ENCODE results near the gene APOL1.
"Not testable (repeated sequence)": the region's sequence is repeated elsewhere in the genome, so short reads cannot be mapped to it uniquely, and the experiment has no call there.

The APOL1 gene

DNA sequence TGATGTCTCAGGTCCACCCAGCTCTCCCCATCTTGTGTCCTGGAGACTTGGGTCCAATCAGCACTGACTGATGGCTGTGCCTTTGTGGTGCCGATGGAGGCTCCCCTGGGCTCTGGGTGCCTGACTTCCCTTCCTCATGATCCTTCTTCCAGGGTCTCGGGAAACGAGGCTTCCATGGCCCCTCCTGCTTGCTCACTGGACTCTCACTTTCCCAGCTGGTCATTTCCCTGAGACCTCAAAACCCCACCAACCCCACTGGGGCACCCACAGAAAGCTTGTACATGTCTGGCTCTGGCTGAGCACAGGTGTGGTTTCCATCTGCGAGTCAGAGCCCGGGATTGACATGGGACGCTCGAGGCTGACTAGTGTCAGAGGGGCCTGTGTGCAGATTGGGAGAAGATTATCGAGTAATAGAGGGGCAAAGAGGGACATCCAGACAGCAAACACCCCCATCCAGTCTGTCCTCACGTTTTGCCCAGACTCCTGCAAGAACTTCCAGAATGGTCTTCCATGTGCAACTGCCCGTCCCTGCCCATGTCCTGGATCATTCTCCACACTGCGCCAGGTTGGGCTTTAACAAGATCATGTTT is 15.1 kb downstream of the APOL1 start:
- H3K9me3 ChIP-seq (ENCODE audit: control insufficient read depth, low read length), result no peaks in the 10 kb centered on the region
- H3K27ac ChIP-seq, result no peak overlapping the region
- H3K79me2 ChIP-seq, result no peaks in the 10 kb centered on the region
- H2AFZ ChIP-seq, result no peak overlapping the region
- no peak overlapping the region for H3K4me3 ChIP-seq (ENCODE audit: low read depth, low read length)
- H3K27me3 ChIP-seq (ENCODE audit: control insufficient read depth, insufficient read depth, low read length), result no peaks in the 10 kb centered on the region
- no peaks in the 10 kb centered on the region for H3K4me1 ChIP-seq
- TF ChIP-seq, protein P1, sequence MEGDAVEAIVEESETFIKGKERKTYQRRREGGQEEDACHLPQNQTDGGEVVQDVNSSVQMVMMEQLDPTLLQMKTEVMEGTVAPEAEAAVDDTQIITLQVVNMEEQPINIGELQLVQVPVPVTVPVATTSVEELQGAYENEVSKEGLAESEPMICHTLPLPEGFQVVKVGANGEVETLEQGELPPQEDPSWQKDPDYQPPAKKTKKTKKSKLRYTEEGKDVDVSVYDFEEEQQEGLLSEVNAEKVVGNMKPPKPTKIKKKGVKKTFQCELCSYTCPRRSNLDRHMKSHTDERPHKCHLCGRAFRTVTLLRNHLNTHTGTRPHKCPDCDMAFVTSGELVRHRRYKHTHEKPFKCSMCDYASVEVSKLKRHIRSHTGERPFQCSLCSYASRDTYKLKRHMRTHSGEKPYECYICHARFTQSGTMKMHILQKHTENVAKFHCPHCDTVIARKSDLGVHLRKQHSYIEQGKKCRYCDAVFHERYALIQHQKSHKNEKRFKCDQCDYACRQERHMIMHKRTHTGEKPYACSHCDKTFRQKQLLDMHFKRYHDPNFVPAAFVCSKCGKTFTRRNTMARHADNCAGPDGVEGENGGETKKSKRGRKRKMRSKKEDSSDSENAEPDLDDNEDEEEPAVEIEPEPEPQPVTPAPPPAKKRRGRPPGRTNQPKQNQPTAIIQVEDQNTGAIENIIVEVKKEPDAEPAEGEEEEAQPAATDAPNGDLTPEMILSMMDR (IDR thresholded peaks at IDR 0.05), result no peak
- no peak overlapping the region for H3K4me2 ChIP-seq (ENCODE audit: low read length)
- H3K9ac ChIP-seq, result no peak overlapping the region
- H3K36me3 ChIP-seq (ENCODE audit: control insufficient read depth, insufficient read depth, low read length), result no peaks in the 10 kb centered on the region

GRCh38 chr22:36271231-36271630 is 18.3 kb downstream of the APOL1 start:
- H2AFZ ChIP-seq; H3K36me3 ChIP-seq (ENCODE audit: control insufficient read depth, insufficient read depth, low read length); H3K4me1 ChIP-seq; H3K79me2 ChIP-seq; H3K4me2 ChIP-seq (ENCODE audit: low read length); H3K27ac ChIP-seq; H3K9ac ChIP-seq; H3K4me3 ChIP-seq (ENCODE audit: low read depth, low read length); H3K9me3 ChIP-seq (ENCODE audit: control insufficient read depth, low read length); H3K27me3 ChIP-seq (ENCODE audit: control insufficient read depth, insufficient read depth, low read length): not testable (repeated sequence)

DNA sequence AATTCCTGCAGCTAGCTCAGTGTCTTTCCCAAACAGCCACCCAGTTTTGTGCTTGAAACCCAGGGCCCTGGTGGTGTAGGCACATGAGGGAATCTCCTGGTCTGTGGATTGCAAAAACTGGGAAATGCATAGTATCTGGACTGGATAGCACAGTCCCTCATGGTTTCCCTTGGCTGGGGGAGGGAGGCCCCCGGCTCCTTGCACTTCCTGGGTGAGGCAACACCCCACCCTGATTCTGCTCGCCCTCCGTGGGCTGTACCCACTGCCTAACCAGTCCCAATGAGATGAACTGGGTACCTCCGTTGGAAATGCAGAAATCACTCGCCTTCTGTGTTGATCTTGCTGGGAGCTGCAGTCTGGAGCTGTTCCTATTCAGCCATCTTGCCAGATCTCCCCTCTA is 19.0 kb downstream of the APOL1 start:
- not testable (repeated sequence) for H3K36me3 ChIP-seq (ENCODE audit: control insufficient read depth, insufficient read depth, low read length); H2AFZ ChIP-seq; H3K9me3 ChIP-seq (ENCODE audit: control insufficient read depth, low read length); H3K4me1 ChIP-seq; H3K9ac ChIP-seq; H3K4me2 ChIP-seq (ENCODE audit: low read length); H3K27me3 ChIP-seq (ENCODE audit: control insufficient read depth, insufficient read depth, low read length); H3K4me3 ChIP-seq (ENCODE audit: low read depth, low read length); H3K27ac ChIP-seq; H3K79me2 ChIP-seq

GRCh38 chr22:36274531-36274930 is 21.6 kb downstream of the APOL1 start:
- Histone ChIP-seq H3K36me3 (ENCODE audit: control insufficient read depth, insufficient read depth, low read length) (no peaks in the 10 kb centered on the region), H3K4me2 (ENCODE audit: low read length) (no peak overlapping the region), H3K4me1 (no peaks in the 10 kb centered on the region), H3K9ac (no peak overlapping the region), H3K9me3 (ENCODE audit: control insufficient read depth, low read length) (no peaks in the 10 kb centered on the region), H3K27ac (no peak overlapping the region), H2AFZ (no peak overlapping the region), H3K4me3 (ENCODE audit: low read depth, low read length) (no peak overlapping the region), H3K79me2 (no peaks in the 10 kb centered on the region), H3K27me3 (ENCODE audit: control insufficient read depth, insufficient read depth, low read length) (no peaks in the 10 kb centered on the region)
- TF ChIP-seq, protein P1 (IDR thresholded peaks at IDR 0.05), result no peak

DNA sequence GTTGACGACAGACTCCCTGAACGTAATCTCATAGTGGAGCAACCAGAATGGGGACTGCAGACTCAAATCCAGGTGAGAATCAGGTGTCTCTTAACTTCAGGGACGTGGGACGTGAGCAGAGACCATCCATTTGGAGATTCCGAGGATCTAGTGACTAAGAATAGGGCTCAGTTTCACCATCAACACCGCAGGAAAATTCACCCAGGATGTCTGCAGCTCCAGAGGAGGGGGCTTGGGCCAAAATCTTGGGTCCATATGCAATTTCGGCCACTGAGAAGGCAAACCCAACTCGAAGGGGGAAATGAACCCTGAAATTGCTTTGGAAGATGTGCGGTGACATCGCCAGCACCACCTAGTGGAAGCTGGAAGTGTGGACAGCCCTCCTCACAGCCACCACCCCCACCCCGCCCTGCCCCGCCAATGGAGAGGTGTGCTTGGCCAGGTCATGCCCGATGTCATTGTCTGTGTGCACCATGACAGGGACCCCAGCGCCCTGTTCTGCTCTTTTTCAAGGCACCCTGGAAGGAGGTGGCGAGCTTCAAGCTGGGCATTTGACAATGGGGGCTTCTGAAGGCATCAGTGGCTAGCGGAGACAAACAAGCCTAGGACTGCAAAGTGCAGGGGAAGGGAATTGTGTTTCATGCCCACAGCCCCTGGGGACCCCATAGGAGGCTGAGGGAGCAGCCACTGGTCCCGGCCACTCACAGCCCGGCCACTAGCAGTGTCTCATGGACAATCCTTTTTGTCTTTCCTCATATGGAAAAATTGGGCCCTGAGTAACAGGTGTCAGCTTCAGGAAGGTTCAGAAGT is 24.8 kb downstream of the APOL1 start:
- Histone ChIP-seq H3K4me2 (ENCODE audit: low read length) (peak overlapping the region; percentile 21), H3K9ac (no peak overlapping the region), H3K4me1 (no peaks in the 10 kb centered on the region), H2AFZ (no peak overlapping the region), H3K36me3 (ENCODE audit: control insufficient read depth, insufficient read depth, low read length) (no peaks in the 10 kb centered on the region), H3K4me3 (ENCODE audit: low read depth, low read length) (no peak overlapping the region), H3K27me3 (ENCODE audit: control insufficient read depth, insufficient read depth, low read length) (no peaks in the 10 kb centered on the region), H3K79me2 (no peaks in the 10 kb centered on the region), H3K9me3 (ENCODE audit: control insufficient read depth, low read length) (no peaks in the 10 kb centered on the region), H3K27ac (no peak overlapping the region)
- TF ChIP-seq, protein P1 (IDR thresholded peaks at IDR 0.05), result peak; percentile 29

All from parathyroid adenoma (tissue), 2 donors.